GM12878 (cell line): ENCODE data around the gene TTC39B.

ENCODE experiments used
- BCLAF1 ChIP-seq: fragments of 450-650 bp; IDR thresholded peaks from 2 replicates; pipeline ENCODE4 v1.6.1; 2017; ENCODE audit warnings: antibody characterized with exemption, mild to moderate bottlenecking, moderate library complexity
- CTCF ChIP-seq, 3 experiments: IDR thresholded peaks in 2 of 3; conservative IDR thresholded peaks in 1 of 3; 2 replicates each; pipeline ENCODE4 v1.5.1; 2011; ENCODE audit warnings: low read depth in 3 of 3, low read length in 3 of 3, mild to moderate bottlenecking in 3 of 3, control low read depth in 2 of 3, moderate library complexity in 2 of 3, inconsistent platforms in 1 of 3, mixed read lengths in 1 of 3; ENCODE audit not compliant: control insufficient read depth in 2 of 3, insufficient read depth in 1 of 3; ENCODE audit errors: extremely low read depth in 1 of 3
- EGR1 ChIP-seq, 2 experiments: IDR thresholded peaks; 1 replicate in 1 of 2; 2 replicates in 1 of 2; pipeline ENCODE4 v1.6.1; 2011 to 2012; ENCODE audit warnings: low read depth in 2 of 2, low read length in 2 of 2, borderline replicate concordance in 1 of 2, mild to moderate bottlenecking in 1 of 2, moderate library complexity in 1 of 2
- GABPA ChIP-seq: IDR thresholded peaks from 2 replicates; pipeline ENCODE4 v1.6.1; 2014; ENCODE audit warnings: antibody characterized with exemption, low read depth, mild to moderate bottlenecking, inconsistent platforms
- JUNB ChIP-seq: IDR thresholded peaks from 2 replicates; pipeline ENCODE4 v1.6.1; 2016; ENCODE audit warnings: antibody characterized with exemption, mild to moderate bottlenecking
- SUZ12 ChIP-seq: fragments of 200-600 bp; sonication (generic); IDR thresholded peaks from one replicate; pipeline ENCODE4 v1.6.1; 2018; ENCODE audit warnings: antibody characterized with exemption, mild to moderate bottlenecking; ENCODE audit not compliant: unreplicated experiment
- TCF12 ChIP-seq: IDR thresholded peaks from 2 replicates; pipeline ENCODE4 v1.6.1; 2011; ENCODE audit warnings: low read depth, mild to moderate bottlenecking, low read length
- ZNF274 ChIP-seq: IDR thresholded peaks from one replicate; pipeline ENCODE4 v1.8.0; 2011; ENCODE audit not compliant: insufficient read length, insufficient read depth
- TF ChIP-seq, protein P1 (sequence below): fragments of 450-650 bp; IDR thresholded peaks from 2 replicates; pipeline ENCODE4 v1.6.1; 2014; ENCODE audit warnings: mild to moderate bottlenecking

DNA sequence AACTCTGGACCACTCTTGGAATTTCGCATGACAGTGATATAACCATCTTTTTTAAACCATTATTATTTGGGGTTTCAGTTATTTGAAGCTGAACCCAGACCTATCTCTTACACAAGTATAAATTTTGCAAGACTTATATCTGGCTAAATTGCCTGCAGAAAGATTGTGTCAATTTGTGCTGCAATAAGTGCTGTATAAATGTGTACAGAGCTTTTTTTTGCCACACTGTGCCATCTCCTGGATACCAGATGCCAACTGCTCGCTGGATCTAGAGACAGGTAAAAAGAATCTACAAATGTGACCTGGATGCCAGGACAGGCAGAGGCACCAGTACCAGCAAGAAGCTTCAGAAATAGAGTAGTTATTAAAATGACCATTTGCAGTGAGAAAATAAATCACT lies 25.9 kb upstream of the TTC39B start:
- TF ChIP-seq SUZ12 (no peak), ZNF274 (no peak), JUNB (no peak), CTCF (IDR thresholded peaks at IDR 0.05 in 2 of 3, conservative IDR thresholded peaks at IDR 0.05 in 1 of 3; ENCODE audit: control insufficient read depth in 2 of 3, extremely low read depth in 1 of 3, insufficient read depth in 1 of 3, low read depth in 3 of 3, low read length in 3 of 3) (no peak), TCF12 (no peak), GABPA (no peak), EGR1 (IDR thresholded peaks at IDR 0.05; ENCODE audit: borderline replicate concordance in 1 of 2, low read depth in 2 of 2, low read length in 2 of 2) (no peak), BCLAF1 (no peak)
- TF ChIP-seq, protein P1, sequence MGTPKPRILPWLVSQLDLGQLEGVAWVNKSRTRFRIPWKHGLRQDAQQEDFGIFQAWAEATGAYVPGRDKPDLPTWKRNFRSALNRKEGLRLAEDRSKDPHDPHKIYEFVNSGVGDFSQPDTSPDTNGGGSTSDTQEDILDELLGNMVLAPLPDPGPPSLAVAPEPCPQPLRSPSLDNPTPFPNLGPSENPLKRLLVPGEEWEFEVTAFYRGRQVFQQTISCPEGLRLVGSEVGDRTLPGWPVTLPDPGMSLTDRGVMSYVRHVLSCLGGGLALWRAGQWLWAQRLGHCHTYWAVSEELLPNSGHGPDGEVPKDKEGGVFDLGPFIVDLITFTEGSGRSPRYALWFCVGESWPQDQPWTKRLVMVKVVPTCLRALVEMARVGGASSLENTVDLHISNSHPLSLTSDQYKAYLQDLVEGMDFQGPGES = no peak
